H9 (cell line): ENCODE results near the gene CEMIP2. TPM values are rescaled to one million over a fixed set of nuclear protein-coding genes. Genes with fewer than 3 reads are reported as not detected.

ENCODE experiments used
- DNase-seq: peaks from one replicate; pipeline ENCODE4 v3.0.0-alpha.2; 2017
- H2AFZ ChIP-seq: one replicate; pipeline ENCODE4 v1.6.1; 2013; ENCODE audit warnings: mild to moderate bottlenecking, low read length, control low read depth, moderate library complexity
- H2AK5ac ChIP-seq: 2 replicates; pipeline ENCODE4 v1.6.1; 2013; ENCODE audit warnings: low read length, control low read depth, mixed read lengths; ENCODE audit not compliant: insufficient read length
- H2BK120ac ChIP-seq: one replicate; pipeline ENCODE4 v1.6.1; 2013; ENCODE audit warnings: low read depth, mild to moderate bottlenecking, low read length, control low read depth, inconsistent platforms; ENCODE audit not compliant: poor library complexity, severe bottlenecking
- H2BK12ac ChIP-seq: 2 replicates; pipeline ENCODE4 v1.6.1; 2013; ENCODE audit warnings: low read length, control low read depth, mixed read lengths, low read depth; ENCODE audit not compliant: insufficient read length
- H2BK15ac ChIP-seq: 2 replicates; pipeline ENCODE4 v1.6.1; 2013; ENCODE audit warnings: low read depth, low read length, control low read depth
- H2BK20ac ChIP-seq: one replicate; pipeline ENCODE4 v1.6.1; 2013; ENCODE audit warnings: low read depth, mild to moderate bottlenecking, low read length, control low read depth, inconsistent platforms; ENCODE audit not compliant: poor library complexity, severe bottlenecking
- H2BK5ac ChIP-seq: 2 replicates; pipeline ENCODE4 v1.6.1; 2013; ENCODE audit warnings: low read length, control low read depth, mixed read lengths; ENCODE audit not compliant: insufficient read length
- H3K14ac ChIP-seq: 2 replicates; pipeline ENCODE4 v1.6.1; 2013; ENCODE audit warnings: low read length, control low read depth; ENCODE audit not compliant: insufficient read depth
- H3K18ac ChIP-seq: 2 replicates; pipeline ENCODE4 v1.6.1; 2013; ENCODE audit warnings: low read depth, mild to moderate bottlenecking, mixed read lengths, low read length, control low read depth; ENCODE audit not compliant: insufficient read length
- H3K23ac ChIP-seq: 2 replicates; pipeline ENCODE4 v1.6.1; 2013; ENCODE audit warnings: low read length, control low read depth, mixed read lengths, low read depth; ENCODE audit not compliant: insufficient read length
- H3K23me2 ChIP-seq: 2 replicates; pipeline ENCODE4 v1.6.1; 2013; ENCODE audit warnings: low read depth, mild to moderate bottlenecking, mixed read lengths, low read length, control low read depth; ENCODE audit not compliant: insufficient read length, poor library complexity, severe bottlenecking
- H3K27ac ChIP-seq: 2 replicates; pipeline ENCODE4 v1.5.1; 2013; ENCODE audit warnings: low read length, control low read depth, mixed read lengths, low read depth; ENCODE audit not compliant: insufficient read length
- H3K27me3 ChIP-seq: 2 replicates; pipeline ENCODE4 v1.6.1; 2013; ENCODE audit warnings: low read length, control low read depth, inconsistent platforms; ENCODE audit not compliant: insufficient read depth
- H3K4ac ChIP-seq: 2 replicates; pipeline ENCODE4 v1.6.1; 2013; ENCODE audit warnings: low read depth, mild to moderate bottlenecking, control low read depth, inconsistent platforms, low read length, moderate library complexity
- H3K4me1 ChIP-seq: 2 replicates; pipeline ENCODE4 v1.6.1; 2013; ENCODE audit warnings: low read length, control low read depth, inconsistent platforms; ENCODE audit not compliant: insufficient read depth
- H3K4me2 ChIP-seq: 2 replicates; pipeline ENCODE4 v1.6.1; 2013; ENCODE audit warnings: low read length, control low read depth, mixed read lengths; ENCODE audit not compliant: insufficient read length, insufficient read depth
- H3K56ac ChIP-seq: 2 replicates; pipeline ENCODE4 v1.6.1; 2013; ENCODE audit warnings: low read depth, mild to moderate bottlenecking, mixed read lengths, low read length, control low read depth; ENCODE audit not compliant: insufficient read length
- H3K79me1 ChIP-seq: 2 replicates; pipeline ENCODE4 v1.6.1; 2013; ENCODE audit warnings: low read depth, mild to moderate bottlenecking, moderate library complexity, low read length, control low read depth, inconsistent platforms; ENCODE audit not compliant: insufficient read depth, poor library complexity, severe bottlenecking
- H3K79me2 ChIP-seq: 2 replicates; pipeline ENCODE4 v1.6.1; 2013; ENCODE audit warnings: low read length, control low read depth, inconsistent platforms; ENCODE audit not compliant: insufficient read depth
- H3K9ac ChIP-seq: 2 replicates; pipeline ENCODE4 v1.6.1; 2013; ENCODE audit warnings: low read length, control low read depth, mixed read lengths; ENCODE audit not compliant: insufficient read length; ENCODE audit errors: extremely low read depth
- H3K9me3 ChIP-seq: one replicate; pipeline ENCODE4 v1.6.1; 2013; ENCODE audit warnings: low read depth, low read length, inconsistent platforms; ENCODE audit not compliant: control insufficient read depth
- H3T11ph ChIP-seq: one replicate; pipeline ENCODE4 v1.6.1; 2013; ENCODE audit warnings: mild to moderate bottlenecking, low read length, control low read depth, inconsistent platforms
- H4K20me1 ChIP-seq: one replicate; pipeline ENCODE4 v1.6.1; 2013; ENCODE audit not compliant: control insufficient read depth, insufficient read length, insufficient read depth
- H4K5ac ChIP-seq: 2 replicates; pipeline ENCODE4 v1.6.1; 2013; ENCODE audit warnings: low read depth, mild to moderate bottlenecking, mixed read lengths, low read length, control low read depth; ENCODE audit not compliant: insufficient read length
- H4K8ac ChIP-seq: replicated peaks from 2 replicates; pipeline ENCODE4 v1.6.1; 2013; ENCODE audit warnings: low read length, control low read depth, mixed read lengths, low read depth; ENCODE audit not compliant: insufficient read length
- H4K91ac ChIP-seq: 2 replicates; pipeline ENCODE4 v1.6.1; 2013; ENCODE audit warnings: low read depth, mild to moderate bottlenecking, moderate library complexity, mixed read lengths, low read length, control low read depth; ENCODE audit not compliant: insufficient read length
- H3K27ac Mint-ChIP-seq, 3 experiments: 2 replicates in 2 of 3; 3 replicates in 1 of 3; pipeline ENCODE4 v1.8.0; 2020 to 2021; ENCODE audit warnings: mixed read lengths in 3 of 3, mild to moderate bottlenecking in 1 of 3, moderate library complexity in 1 of 3
- H3K27me3 Mint-ChIP-seq: 2 replicates; pipeline ENCODE4 v1.8.0; 2021; ENCODE audit warnings: low read depth, mild to moderate bottlenecking, moderate library complexity, mixed read lengths
- H3K36me3 Mint-ChIP-seq, 3 experiments: 2 replicates in 2 of 3; 3 replicates in 1 of 3; pipeline ENCODE4 v1.8.0; 2020 to 2021; ENCODE audit warnings: low read depth in 3 of 3, mixed read lengths in 3 of 3; ENCODE audit not compliant: insufficient read depth in 1 of 3
- H3K4me1 Mint-ChIP-seq, 2 experiments: 2 replicates each; pipeline ENCODE4 v1.8.0; 2020; ENCODE audit warnings: mixed read lengths in 2 of 2
- H3K4me3 Mint-ChIP-seq, 2 experiments: 2 replicates in 1 of 2; 3 replicates in 1 of 2; pipeline ENCODE4 v1.8.0; 2020 to 2021; ENCODE audit warnings: mild to moderate bottlenecking in 2 of 2, mixed read lengths in 2 of 2, moderate library complexity in 1 of 2
- H3K9me3 Mint-ChIP-seq, 2 experiments: 2 replicates in 1 of 2; 3 replicates in 1 of 2; pipeline ENCODE4 v1.8.0; 2020; ENCODE audit warnings: mild to moderate bottlenecking in 2 of 2, mixed read lengths in 2 of 2, moderate library complexity in 1 of 2
- CTCF ChIP-seq: fragments of 200-600 bp; sonication (generic); conservative IDR thresholded peaks from 3 replicates; pipeline ENCODE4 v1.8.0; 2021; ENCODE audit warnings: antibody characterized with exemption, mild to moderate bottlenecking
- WGBS: extraction: QIAGEN DNeasy Blood & Tissue Kit; methylation state at CpG from one replicate; pipeline ENCODE4 v1.1.7; 2013; ENCODE audit warnings: missing lambda C conversion rate, low lambda C conversion rate, mixed read lengths; ENCODE audit not compliant: insufficient read length; ENCODE audit errors: extremely low coverage; 5-methylcytosine and 5-hydroxymethylcytosine counted together
- total RNA-seq: library from RNA; stranded (reverse); gene quantifications from 2 replicates; pipeline ENCODE4 v1.2.1, GENCODE V29; 2021

The CEMIP2 gene
- total RNA-seq, 1 experiment from 2014 or later = 77.2 TPM

- no peak overlapping the region for H2BK5ac ChIP-seq
- no peak overlapping the region for H3K27ac ChIP-seq
- TF ChIP-seq CTCF = no peak
- no peak overlapping the region for H2AFZ ChIP-seq
- no peak overlapping the region for H4K8ac ChIP-seq
- no peak for DNase-seq
- H2BK15ac ChIP-seq = no peak overlapping the region
- no peak overlapping the region for H3K14ac ChIP-seq
- no peak overlapping the region for H3K23ac ChIP-seq
- no peaks in the 10 kb centered on the region for H4K20me1 ChIP-seq
- no peak overlapping the region for H3K4ac ChIP-seq
- peaks cover 3 to 13% of the 10 kb centered on the region in 2 experiments; a peak in 2 of 5 replicates for H3K9me3 Mint-ChIP-seq
- H3K27me3 ChIP-seq = no peaks in the 10 kb centered on the region
- H3K4me3 Mint-ChIP-seq = no peak overlapping the region
- no peak overlapping the region for H4K5ac ChIP-seq
- H3K9me3 ChIP-seq = no peaks in the 10 kb centered on the region
- no peak overlapping the region for H2BK120ac ChIP-seq
- H2BK12ac ChIP-seq = no peak overlapping the region
- no peaks in the 10 kb centered on the region for H3K4me1 ChIP-seq
- H4K91ac ChIP-seq = no peak overlapping the region
- H3K36me3 Mint-ChIP-seq = peaks cover 2 to 22% (median 14%) of the 10 kb centered on the region in 3 experiments; a peak in 6 of 7 replicates
- no peak overlapping the region for H3K27ac Mint-ChIP-seq
- no peak overlapping the region for H2BK20ac ChIP-seq
- H3K79me1 ChIP-seq = no peaks in the 10 kb centered on the region
- H3T11ph ChIP-seq = no peak overlapping the region
- peaks cover 10 to 17% of the 10 kb centered on the region in 2 experiments for H3K4me1 Mint-ChIP-seq
- no CpG with 5 or more reads among the region's 1 CpG for WGBS
- H3K23me2 ChIP-seq = no peaks in the 10 kb centered on the region
- H3K27me3 Mint-ChIP-seq = no peaks in the 10 kb centered on the region
- no peak overlapping the region for H3K56ac ChIP-seq
- no peak overlapping the region for H3K9ac ChIP-seq
- no peak overlapping the region for H3K4me2 ChIP-seq
- no peak overlapping the region for H3K18ac ChIP-seq
- no peaks in the 10 kb centered on the region for H3K79me2 ChIP-seq
- no peak overlapping the region for H2AK5ac ChIP-seq
These were observed 92.5 kb downstream of the CEMIP2 start for GRCh38 chr9:71675857-71676165.
